GM12878 (cell line): ENCODE results near the gene TCTN1. TPM values are rescaled to one million over a fixed set of nuclear protein-coding genes. Genes with fewer than 3 reads are reported as not detected.
A peak's percentile ranks its signal among the peaks of the same experiment; 100 is the strongest.

Experiments
- CBFB ChIP-seq: IDR thresholded peaks from 2 replicates; pipeline ENCODE4 v1.6.1; 2016; ENCODE audit warnings: antibody characterized with exemption, low read depth
- GABPA ChIP-seq: IDR thresholded peaks from 2 replicates; pipeline ENCODE4 v1.6.1; 2014; ENCODE audit warnings: antibody characterized with exemption, low read depth, mild to moderate bottlenecking, inconsistent platforms
- POLR2AphosphoS2 ChIP-seq: IDR thresholded peaks from 2 replicates; pipeline ENCODE4 v1.6.1; 2011; ENCODE audit warnings: low read depth, mild to moderate bottlenecking, low read length, improper control_type of control experiment, moderate library complexity
- RCOR1 ChIP-seq: conservative IDR thresholded peaks from 2 replicates; pipeline ENCODE4 v1.6.1; 2012; ENCODE audit warnings: low read depth, low read length, improper control_type of control experiment
- STAT3 ChIP-seq: IDR thresholded peaks from 2 replicates; pipeline ENCODE4 v1.6.1; 2011; ENCODE audit warnings: low read depth, low read length, improper control_type of control experiment
- TARDBP ChIP-seq: IDR thresholded peaks from 2 replicates; pipeline ENCODE4 v1.6.1; 2016; ENCODE audit warnings: borderline replicate concordance
- TCF12 ChIP-seq: IDR thresholded peaks from 2 replicates; pipeline ENCODE4 v1.6.1; 2011; ENCODE audit warnings: low read depth, mild to moderate bottlenecking, low read length
- polyA plus RNA-seq, 11 experiments: library from polyadenylated mRNA; depleted of rRNA in 4 of 11; unstranded in 6 of 11; stranded (reverse) in 5 of 11; fragments of >200 nt; fragmentation: Nextera tagmentation in 4 of 11; fragmentation: Illumina TruSeq in 1 of 11; extraction: Ambion mirVana in 4 of 11; extraction: Trizol in 1 of 11; gene quantifications; 1 replicate in 1 of 11; 2 replicates in 10 of 11; pipeline versions ENCODE4 v1.2.1 to v1.2.3, GENCODE V29; 2011 to 2016; ENCODE audit warnings: inconsistent platforms in 2 of 11, missing spikeins in 2 of 11, low read depth in 1 of 11
- total RNA-seq, 4 experiments: library from RNA; depleted of rRNA in 3 of 4; stranded (reverse); fragments of >200 nt in 3 of 4; fragmentation: Illumina TruSeq in 1 of 4; extraction: Trizol in 1 of 4; gene quantifications; 2 replicates each; pipeline versions ENCODE4 v1.2.1 to v1.2.3, GENCODE V29; 2013 to 2021
- TF ChIP-seq, protein P1 (sequence below): IDR thresholded peaks from 2 replicates; pipeline ENCODE4 v1.6.1; 2012; ENCODE audit warnings: improper control_type of control experiment, low read depth, low read length; ENCODE audit not compliant: insufficient replicate concordance
- TF ChIP-seq, protein P2 (sequence below): fragments of 450-650 bp; IDR thresholded peaks from 2 replicates; pipeline ENCODE4 v1.6.1; 2017; ENCODE audit warnings: mild to moderate bottlenecking
- TF ChIP-seq, protein P3 (sequence below): IDR thresholded peaks from 2 replicates; pipeline ENCODE4 v1.6.1; 2012; ENCODE audit warnings: low read length, inconsistent platforms
- TF ChIP-seq, protein P4 (sequence below): fragments of 450-650 bp; IDR thresholded peaks from 2 replicates; pipeline ENCODE4 v1.6.1; 2017; ENCODE audit warnings: mild to moderate bottlenecking, moderate library complexity
- TF ChIP-seq, protein P5 (sequence below): fragments of 450-650 bp; IDR thresholded peaks from 2 replicates; pipeline ENCODE4 v1.6.1; 2017; ENCODE audit warnings: antibody characterized with exemption, mild to moderate bottlenecking, moderate library complexity

TCTN1 gene
- total and polyA plus RNA-seq, 10 of the 15 experiments (the other 5 are each of a cell fraction or from before 2014, with no cell fraction given): 8.8 to 23.5 (median 15.3) TPM

DNA sequence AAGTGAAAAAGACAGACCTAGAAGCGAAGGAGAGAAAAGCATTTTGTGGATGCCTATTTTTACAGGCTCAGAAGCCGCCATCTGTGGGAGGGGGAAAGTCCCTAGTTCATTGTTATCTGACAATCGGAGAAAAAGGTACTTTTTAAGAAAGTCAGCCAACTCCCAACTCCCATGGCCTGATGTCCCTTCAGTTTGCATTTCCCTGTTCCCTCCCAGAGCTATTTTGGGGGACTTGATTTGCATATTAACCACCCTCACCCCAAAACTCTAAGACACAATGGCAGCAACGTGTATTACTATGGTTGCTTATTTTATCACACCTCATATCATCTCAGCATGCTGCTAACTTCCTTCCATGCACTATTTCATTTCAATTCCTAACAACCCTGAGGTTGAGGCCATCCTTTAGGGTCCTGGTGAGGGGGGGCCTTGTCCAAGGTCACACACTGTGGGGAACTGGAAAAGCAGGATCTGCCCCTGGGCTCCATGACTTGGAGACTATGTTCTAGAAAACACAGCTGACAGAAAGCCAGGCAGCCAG, 56.3 kb downstream of the TCTN1 start (continued):
- TF ChIP-seq, protein P1, sequence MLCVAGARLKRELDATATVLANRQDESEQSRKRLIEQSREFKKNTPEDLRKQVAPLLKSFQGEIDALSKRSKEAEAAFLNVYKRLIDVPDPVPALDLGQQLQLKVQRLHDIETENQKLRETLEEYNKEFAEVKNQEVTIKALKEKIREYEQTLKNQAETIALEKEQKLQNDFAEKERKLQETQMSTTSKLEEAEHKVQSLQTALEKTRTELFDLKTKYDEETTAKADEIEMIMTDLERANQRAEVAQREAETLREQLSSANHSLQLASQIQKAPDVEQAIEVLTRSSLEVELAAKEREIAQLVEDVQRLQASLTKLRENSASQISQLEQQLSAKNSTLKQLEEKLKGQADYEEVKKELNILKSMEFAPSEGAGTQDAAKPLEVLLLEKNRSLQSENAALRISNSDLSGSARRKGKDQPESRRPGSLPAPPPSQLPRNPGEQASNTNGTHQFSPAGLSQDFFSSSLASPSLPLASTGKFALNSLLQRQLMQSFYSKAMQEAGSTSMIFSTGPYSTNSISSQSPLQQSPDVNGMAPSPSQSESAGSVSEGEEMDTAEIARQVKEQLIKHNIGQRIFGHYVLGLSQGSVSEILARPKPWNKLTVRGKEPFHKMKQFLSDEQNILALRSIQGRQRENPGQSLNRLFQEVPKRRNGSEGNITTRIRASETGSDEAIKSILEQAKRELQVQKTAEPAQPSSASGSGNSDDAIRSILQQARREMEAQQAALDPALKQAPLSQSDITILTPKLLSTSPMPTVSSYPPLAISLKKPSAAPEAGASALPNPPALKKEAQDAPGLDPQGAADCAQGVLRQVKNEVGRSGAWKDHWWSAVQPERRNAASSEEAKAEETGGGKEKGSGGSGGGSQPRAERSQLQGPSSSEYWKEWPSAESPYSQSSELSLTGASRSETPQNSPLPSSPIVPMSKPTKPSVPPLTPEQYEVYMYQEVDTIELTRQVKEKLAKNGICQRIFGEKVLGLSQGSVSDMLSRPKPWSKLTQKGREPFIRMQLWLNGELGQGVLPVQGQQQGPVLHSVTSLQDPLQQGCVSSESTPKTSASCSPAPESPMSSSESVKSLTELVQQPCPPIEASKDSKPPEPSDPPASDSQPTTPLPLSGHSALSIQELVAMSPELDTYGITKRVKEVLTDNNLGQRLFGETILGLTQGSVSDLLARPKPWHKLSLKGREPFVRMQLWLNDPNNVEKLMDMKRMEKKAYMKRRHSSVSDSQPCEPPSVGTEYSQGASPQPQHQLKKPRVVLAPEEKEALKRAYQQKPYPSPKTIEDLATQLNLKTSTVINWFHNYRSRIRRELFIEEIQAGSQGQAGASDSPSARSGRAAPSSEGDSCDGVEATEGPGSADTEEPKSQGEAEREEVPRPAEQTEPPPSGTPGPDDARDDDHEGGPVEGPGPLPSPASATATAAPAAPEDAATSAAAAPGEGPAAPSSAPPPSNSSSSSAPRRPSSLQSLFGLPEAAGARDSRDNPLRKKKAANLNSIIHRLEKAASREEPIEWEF: peak; percentile 23
- TF ChIP-seq, protein P2, sequence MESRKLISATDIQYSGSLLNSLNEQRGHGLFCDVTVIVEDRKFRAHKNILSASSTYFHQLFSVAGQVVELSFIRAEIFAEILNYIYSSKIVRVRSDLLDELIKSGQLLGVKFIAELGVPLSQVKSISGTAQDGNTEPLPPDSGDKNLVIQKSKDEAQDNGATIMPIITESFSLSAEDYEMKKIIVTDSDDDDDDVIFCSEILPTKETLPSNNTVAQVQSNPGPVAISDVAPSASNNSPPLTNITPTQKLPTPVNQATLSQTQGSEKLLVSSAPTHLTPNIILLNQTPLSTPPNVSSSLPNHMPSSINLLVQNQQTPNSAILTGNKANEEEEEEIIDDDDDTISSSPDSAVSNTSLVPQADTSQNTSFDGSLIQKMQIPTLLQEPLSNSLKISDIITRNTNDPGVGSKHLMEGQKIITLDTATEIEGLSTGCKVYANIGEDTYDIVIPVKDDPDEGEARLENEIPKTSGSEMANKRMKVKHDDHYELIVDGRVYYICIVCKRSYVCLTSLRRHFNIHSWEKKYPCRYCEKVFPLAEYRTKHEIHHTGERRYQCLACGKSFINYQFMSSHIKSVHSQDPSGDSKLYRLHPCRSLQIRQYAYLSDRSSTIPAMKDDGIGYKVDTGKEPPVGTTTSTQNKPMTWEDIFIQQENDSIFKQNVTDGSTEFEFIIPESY: no peak
- 0 out of 2 replicates have a peak, but pooled peaks have one; percentile 14 for TF ChIP-seq TARDBP
- peak; percentile 33; the same call in 1 of the 2 replicates for TF ChIP-seq CBFB
- 0 out of 2 replicates have a peak, but pooled peaks have one; percentile 48 for TF ChIP-seq TCF12
- TF ChIP-seq, protein P3, sequence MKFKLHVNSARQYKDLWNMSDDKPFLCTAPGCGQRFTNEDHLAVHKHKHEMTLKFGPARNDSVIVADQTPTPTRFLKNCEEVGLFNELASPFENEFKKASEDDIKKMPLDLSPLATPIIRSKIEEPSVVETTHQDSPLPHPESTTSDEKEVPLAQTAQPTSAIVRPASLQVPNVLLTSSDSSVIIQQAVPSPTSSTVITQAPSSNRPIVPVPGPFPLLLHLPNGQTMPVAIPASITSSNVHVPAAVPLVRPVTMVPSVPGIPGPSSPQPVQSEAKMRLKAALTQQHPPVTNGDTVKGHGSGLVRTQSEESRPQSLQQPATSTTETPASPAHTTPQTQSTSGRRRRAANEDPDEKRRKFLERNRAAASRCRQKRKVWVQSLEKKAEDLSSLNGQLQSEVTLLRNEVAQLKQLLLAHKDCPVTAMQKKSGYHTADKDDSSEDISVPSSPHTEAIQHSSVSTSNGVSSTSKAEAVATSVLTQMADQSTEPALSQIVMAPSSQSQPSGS: peak; percentile 88
- TF ChIP-seq GABPA: no peak
- TF ChIP-seq, protein P4, sequence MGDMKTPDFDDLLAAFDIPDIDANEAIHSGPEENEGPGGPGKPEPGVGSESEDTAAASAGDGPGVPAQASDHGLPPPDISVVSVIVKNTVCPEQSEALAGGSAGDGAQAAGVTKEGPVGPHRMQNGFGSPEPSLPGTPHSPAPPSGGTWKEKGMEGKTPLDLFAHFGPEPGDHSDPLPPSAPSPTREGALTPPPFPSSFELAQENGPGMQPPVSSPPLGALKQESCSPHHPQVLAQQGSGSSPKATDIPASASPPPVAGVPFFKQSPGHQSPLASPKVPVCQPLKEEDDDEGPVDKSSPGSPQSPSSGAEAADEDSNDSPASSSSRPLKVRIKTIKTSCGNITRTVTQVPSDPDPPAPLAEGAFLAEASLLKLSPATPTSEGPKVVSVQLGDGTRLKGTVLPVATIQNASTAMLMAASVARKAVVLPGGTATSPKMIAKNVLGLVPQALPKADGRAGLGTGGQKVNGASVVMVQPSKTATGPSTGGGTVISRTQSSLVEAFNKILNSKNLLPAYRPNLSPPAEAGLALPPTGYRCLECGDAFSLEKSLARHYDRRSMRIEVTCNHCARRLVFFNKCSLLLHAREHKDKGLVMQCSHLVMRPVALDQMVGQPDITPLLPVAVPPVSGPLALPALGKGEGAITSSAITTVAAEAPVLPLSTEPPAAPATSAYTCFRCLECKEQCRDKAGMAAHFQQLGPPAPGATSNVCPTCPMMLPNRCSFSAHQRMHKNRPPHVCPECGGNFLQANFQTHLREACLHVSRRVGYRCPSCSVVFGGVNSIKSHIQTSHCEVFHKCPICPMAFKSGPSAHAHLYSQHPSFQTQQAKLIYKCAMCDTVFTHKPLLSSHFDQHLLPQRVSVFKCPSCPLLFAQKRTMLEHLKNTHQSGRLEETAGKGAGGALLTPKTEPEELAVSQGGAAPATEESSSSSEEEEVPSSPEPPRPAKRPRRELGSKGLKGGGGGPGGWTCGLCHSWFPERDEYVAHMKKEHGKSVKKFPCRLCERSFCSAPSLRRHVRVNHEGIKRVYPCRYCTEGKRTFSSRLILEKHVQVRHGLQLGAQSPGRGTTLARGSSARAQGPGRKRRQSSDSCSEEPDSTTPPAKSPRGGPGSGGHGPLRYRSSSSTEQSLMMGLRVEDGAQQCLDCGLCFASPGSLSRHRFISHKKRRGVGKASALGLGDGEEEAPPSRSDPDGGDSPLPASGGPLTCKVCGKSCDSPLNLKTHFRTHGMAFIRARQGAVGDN: peak; percentile 99
- 0 out of 2 replicates have a peak, but pooled peaks have one; percentile 58 for TF ChIP-seq RCOR1
- peak; percentile 68; the same call in 1 of the 2 replicates for TF ChIP-seq POLR2AphosphoS2
- TF ChIP-seq STAT3: peak; percentile 91; the same call in 1 of the 2 replicates
- TF ChIP-seq, protein P5, sequence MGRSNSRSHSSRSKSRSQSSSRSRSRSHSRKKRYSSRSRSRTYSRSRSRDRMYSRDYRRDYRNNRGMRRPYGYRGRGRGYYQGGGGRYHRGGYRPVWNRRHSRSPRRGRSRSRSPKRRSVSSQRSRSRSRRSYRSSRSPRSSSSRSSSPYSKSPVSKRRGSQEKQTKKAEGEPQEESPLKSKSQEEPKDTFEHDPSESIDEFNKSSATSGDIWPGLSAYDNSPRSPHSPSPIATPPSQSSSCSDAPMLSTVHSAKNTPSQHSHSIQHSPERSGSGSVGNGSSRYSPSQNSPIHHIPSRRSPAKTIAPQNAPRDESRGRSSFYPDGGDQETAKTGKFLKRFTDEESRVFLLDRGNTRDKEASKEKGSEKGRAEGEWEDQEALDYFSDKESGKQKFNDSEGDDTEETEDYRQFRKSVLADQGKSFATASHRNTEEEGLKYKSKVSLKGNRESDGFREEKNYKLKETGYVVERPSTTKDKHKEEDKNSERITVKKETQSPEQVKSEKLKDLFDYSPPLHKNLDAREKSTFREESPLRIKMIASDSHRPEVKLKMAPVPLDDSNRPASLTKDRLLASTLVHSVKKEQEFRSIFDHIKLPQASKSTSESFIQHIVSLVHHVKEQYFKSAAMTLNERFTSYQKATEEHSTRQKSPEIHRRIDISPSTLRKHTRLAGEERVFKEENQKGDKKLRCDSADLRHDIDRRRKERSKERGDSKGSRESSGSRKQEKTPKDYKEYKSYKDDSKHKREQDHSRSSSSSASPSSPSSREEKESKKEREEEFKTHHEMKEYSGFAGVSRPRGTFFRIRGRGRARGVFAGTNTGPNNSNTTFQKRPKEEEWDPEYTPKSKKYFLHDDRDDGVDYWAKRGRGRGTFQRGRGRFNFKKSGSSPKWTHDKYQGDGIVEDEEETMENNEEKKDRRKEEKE: no peak
